Germinal center (tissue), 1 donor: ENCODE results near the gene GIGYF2.
"Not testable (repeated sequence)": the region's sequence is repeated elsewhere in the genome, so short reads cannot be mapped to it uniquely, and the experiment has no call there.

Experiments used
- DNase-seq: peaks from one replicate; pipeline ENCODE4 v3.0.0; 2012; ENCODE audit warnings: mixed read lengths, low spot score

Gene GIGYF2

DNA sequence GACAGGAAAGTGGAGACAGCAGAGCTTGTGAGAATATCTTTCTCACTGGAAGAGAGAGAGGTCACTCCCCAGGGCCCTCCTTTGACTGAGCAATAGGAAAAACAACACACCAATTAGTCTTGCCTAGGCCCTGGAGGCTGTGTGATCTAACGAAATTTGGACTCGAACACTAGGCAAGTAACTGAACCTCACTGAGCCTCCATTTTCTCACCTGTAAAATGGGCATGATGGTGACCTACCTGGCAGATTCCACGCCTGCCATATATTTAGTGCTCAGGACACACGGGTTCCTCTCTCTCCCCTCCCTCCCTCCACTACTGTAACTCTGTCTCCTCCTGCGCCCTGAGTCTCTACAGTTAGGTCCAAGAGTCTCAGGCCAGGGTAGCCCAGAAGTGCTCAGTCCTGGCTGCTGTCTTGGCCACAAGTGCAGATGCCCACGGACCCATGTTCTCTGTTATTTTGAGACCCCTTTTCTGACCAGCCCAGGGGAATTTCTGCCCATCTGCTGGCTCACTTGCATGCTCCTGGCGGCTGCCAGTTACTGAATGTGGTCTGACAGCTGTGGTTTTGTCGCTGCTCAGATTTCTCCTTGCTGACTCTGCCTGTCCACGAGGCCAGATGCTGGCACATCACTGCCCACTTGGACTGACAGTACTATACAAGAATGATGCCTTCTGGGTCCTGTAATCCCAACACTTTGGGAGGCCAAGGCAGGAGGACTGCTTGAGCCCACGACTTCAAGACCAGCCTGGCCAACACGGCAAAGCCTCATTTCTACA is 9.6 kb upstream of the GIGYF2 start:
- DNase-seq: no peak

DNA sequence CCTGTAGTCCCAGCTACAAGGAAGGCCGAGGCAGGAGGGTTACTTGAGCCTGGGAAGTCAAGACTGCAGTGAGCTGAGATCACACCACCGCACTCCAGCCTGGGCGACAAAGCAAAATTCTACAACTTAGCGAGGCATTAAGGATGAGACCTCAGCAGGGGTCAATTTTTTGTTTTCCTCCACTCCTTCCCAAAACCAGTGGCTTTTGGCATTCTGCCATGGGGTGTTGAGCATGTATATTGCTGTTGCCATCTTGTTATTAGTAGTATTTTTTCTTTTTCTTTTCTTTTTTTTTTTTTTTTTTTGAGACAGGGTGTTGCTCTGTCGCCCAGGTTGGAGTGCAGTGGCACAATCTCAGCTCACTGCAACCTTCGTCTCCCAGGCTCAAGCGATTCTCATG is 8.9 kb upstream of the GIGYF2 start:
- no peak for DNase-seq

DNA sequence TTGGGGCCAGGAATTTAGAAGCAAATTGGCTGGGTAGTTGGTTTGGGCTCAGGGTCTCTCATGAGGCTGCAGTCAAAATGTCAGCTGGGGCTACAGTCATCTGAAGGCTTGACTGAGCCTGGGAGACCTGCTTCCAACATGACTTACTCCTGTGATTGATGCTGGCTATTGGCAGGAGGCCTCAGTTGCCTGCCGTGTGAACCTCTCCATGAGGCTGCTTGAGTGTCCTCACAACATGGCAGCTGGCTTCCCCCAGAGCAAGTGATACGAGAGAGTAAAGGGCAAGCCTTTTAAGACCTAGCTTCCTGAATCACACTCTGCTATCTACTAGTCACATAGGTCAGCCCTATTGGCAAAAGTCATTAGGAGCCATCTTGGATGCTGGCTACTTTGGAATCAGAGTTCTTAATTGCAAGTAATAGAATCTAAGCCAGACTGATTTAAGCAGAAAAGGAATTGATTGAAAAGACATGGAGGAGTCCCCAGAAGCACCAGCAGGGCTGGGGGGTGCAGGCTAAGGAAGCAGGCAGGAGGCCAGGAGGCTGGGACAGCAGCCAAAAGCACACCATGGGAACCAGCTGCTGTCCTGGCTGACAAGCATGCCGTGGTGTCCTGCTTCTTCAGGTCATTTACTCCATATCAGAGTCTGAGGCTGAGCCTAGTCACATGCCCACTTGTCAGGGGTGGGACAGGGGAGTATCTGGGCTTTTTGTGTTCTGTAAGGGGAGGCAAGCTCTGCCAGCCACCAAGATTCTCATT is 7.8 kb upstream of the GIGYF2 start:
- DNase-seq: no peak

DNA sequence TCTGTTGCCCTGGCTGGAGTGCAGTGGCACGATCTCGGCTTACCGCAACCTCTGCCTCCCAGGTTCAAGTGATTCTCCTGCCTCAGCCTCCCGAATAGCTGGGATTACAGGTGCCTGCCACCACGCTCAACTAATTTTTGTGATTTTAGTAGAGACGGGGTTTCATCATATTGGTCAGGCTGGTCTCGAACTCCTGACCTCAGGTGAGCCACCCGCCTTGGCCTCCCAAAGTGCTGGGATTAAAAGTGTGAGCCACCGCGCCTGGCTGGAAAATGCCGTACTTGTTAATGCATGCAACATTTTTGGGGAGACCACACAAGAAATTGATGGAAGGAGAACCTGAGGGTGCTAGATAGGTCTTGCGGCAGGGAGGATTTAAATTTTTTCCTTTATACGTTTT is 6.0 kb upstream of the GIGYF2 start:
- DNase-seq: not testable (repeated sequence)

DNA sequence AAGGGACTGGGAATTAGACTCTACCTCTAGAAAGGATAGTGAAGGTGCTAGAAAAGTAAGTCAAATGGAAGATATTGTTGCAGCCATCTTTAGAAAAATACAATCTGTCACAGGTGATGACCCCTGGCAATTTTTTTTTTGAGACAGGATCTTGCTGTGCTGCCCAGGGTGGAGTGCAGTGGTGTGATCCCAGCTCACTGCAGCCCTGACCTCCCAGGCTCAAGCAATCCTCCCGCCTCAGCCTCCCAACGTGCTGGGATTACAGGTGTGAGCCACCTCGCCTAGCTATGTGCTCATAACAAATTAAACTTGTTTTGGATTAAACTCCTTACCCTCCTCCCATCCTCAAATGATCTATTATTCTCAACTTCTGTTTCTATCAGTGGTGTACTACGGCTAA is 3.8 kb upstream of the GIGYF2 start:
- DNase-seq: no peak

DNA sequence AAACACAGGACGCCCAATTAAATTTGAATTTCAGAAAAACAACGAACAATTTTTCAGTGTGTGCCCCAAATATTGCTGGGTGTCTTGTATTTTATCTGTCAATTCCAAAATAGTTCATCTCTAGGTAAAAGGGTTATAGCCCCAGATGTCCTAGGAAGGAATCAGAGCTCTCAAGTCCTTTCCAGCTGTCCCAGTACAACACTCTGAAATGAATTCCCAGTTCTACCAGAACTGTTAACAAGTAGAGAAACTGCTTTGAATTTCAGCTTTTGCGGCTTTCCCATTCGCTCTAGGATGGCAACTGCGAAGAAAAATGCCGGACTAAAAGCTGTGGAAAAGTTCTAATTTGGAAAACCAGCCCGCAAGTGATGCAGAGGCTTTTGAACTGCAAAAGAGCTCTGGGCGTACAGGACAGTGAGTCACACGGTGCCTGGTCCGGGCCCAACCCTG is 497 bp upstream of the GIGYF2 start:
- peak; percentile 18 for DNase-seq

DNA sequence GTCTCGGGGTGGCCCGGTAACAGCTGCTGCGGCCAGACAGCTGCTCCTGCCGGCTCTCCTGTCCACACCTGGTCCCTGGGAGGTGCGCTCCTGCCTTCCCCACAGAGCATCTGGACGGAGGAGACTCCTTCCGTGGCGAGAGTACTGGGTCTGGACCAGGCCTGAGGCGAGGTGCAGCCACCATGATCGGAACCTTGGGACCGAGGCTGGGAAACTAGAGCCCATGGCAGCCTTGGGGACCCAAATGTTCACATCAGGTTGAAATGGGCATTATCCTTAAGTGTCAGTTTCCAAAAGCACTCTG is 628 bp downstream of the GIGYF2 start:
- DNase-seq: no peak

DNA sequence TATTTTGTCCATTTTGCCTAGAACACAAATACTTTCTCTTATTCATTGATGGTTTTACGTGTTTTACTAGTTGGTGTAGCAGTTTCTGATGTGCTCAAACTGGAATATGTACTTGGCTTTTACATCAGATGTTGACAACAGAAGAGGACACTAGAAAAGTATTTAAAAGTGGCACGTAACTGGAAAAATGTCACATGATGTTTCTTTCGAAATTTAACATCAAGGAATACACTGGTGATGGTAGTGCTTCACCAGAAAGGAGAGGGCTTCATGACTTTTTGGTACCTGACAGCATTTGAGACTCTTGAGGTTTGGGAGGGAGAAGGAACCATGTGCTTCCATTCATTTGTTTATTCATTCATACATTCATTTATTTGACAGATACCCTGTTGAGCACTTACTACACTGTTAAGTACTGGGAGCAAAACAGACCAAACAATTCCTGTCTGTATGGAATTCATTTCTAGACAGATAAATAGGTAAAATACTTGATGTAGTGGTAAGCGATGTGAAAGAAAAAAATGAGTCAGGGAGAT is 1.5 kb downstream of the GIGYF2 start:
- no peak for DNase-seq

DNA sequence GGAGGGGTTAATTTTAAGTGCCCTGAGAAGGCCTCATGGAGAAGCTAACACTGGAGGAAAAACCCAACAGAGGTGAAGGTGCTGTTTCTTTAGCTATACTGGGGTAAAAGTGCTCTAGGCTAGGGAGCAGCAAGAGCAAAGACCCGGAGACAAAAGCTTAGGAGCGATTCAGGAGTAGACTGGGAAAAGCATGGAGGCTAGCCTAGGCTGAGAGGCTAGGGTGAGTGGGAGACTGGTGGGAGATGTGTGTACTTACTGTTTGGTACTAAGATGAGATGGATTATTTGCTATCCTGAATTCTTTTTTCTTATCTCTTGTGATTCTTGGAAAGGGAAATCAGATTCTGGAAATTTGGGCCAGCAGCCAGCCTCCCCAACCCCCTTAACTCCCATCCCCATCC is 2.0 kb downstream of the GIGYF2 start:
- no peak for DNase-seq

DNA sequence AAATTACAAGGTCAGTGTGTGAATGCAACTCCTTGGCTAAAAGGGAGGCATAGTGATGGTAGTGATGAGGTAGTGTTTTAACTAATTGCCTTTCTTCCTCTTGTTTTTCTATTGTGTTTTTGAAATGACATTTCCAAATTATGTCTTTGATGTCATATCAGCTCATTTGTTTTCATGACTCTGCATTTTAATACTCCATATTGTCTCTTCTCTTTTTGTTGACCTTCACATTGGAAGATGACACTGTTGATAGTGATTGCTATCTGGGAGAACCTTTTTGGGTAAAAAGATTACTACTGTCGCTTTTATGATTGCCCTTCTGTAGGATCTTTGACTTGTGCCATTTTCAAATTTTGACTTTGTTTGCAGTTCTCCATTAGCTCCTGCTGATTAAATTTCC is 3.0 kb downstream of the GIGYF2 start:
- DNase-seq: no peak

DNA sequence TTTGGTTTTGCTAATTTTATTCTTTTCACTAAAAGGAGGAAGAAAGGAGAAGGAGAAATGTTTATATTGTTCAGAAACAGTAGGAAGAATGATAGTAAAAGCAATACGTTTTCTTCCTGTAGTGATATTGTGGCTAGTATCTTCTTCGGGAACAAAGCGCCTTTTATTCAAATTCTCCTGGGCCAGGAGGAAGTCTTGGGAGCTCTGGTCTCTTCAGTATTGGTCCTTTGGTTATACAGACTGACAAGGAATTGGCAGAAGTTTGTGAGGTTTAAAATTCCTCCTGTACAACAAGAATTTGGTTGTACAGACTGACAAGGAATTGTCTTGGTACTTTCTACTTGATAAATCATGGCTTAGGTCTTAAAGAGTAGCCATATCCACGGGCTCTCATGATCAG is 9.9 kb downstream of the GIGYF2 start:
- no peak for DNase-seq

DNA sequence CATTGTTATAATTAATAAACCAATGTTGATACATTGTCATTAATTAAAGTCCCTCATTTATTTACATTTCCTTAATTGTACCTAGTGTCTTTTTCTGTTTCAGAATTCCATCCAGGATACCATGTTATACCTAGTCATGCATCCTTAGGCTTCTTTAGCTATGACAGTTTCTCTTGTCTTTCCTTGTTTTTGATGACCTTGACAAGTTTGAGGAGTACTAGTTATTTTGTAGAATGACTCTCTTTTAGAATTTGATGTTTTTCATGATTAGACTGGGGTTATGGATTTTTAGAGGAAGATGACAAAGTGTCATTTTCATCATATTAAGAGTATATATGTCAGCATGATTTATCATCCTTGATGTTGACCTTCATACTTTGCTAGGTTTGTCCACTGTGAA is 16.4 kb downstream of the GIGYF2 start:
- DNase-seq: no peak

DNA sequence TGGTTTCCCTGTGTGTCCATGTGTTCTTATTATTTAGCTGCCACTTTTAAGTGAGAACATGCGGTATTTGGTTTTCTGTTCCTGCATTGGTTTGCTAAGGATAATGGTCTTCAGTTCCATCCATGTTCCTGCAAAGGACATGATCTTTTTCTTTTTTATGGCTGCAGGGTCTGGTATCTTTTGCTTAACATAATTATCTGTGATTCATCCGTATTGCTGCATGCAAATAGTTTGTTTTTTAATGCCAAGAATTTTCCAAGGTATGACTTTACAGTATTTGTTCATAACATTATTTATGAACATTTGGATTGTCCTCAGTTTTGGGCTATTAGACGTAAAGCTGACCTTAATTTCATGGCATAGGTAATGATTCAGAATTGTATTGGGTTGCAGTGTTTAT is 17.8 kb downstream of the GIGYF2 start:
- DNase-seq: no peak

DNA sequence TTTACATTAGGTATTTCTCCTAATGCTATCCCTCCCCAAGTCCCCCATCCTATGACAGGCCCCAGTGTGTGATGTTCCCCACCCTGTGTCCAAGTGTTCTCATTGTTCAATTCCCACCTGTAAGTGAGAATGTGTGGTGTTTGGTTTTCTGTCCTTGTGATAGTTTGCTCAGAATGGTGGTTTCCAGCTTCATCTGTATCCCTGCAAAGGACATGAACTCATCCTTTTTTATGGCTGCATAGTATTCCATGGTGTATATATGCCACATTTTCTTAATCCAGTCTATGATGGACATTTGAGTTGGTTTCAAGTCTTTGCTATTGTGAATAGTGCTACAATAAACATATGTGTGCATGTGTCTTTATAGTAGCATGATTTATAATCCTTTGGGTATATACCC is 22.9 kb downstream of the GIGYF2 start:
- DNase-seq: not testable (repeated sequence)

DNA sequence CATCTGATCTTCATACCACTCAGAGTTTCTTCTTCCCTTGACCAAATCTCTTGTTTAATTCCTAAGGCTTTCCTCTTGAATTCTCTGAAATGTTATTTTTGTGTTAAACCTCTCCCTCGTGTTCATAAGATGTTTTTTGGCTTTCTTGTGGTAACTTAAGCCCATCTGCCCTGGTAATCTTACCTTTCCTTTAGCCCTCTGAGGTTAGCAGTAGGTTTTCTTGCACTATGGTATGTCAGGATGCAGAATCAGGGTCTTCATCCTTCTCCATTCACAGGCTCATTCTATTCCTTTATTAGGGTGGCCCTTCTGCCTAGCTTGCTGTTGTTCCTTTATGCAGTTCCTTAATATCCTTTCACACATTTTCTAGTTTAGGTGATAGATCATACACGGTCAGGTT is 24.1 kb downstream of the GIGYF2 start:
- DNase-seq: no peak

DNA sequence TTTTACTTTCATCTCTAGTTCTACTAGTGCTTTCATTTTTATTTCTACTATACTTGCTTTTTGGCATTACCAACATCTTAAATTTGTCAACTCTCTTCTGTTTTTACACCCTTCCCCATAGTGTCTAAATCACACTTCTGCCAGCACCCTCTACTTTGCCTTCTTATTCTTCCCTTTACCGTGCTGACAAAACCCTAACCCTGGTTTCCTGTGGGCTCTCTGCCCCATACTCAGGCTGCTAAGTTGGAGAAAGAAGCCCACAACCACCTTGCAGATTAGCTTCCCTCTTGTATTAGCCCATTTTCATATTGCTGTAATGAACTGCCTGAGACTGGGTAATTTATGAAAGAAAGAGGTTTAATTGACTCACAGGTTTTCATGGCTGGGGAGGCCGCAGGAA is 24.8 kb downstream of the GIGYF2 start:
- no peak for DNase-seq

DNA sequence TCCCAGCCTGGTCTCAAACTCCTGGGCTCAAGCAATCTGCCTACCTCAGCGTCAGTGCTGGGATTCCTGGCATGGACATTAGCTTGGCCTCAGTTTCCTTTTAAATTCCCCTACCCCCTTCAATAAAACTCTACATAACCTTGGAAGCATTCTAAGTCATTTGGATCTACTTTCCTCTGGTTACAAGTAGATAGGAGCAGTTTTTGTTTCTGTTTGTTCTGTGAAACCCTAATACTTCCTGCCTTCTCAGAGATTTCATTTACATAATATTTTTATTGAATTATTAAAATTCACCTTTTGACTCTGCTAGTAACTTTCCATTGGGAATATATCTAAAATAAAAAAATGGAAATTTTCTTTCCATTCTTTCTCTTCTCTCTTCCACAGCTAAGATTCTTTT is 25.9 kb downstream of the GIGYF2 start:
- no peak for DNase-seq

DNA sequence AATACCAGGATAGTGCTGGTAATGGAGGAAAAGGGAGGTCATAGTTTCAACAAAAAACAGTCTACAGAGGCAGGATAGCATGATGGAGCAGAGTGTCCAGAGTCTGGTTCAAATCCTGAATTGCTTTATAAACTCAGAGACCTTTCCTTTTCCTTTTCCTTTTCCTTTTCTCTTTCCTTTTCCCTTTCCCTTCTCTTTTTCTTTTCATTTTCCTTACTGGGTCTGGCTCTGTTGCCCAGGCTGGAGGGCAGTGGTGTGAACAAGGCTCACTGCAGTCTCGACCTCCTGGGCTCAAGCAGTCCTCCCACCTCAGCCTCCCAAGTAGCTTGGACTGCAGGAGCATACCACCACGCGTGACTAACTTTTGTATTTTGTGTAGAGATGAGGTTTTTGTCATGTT is 31.7 kb downstream of the GIGYF2 start:
- DNase-seq: no peak

DNA sequence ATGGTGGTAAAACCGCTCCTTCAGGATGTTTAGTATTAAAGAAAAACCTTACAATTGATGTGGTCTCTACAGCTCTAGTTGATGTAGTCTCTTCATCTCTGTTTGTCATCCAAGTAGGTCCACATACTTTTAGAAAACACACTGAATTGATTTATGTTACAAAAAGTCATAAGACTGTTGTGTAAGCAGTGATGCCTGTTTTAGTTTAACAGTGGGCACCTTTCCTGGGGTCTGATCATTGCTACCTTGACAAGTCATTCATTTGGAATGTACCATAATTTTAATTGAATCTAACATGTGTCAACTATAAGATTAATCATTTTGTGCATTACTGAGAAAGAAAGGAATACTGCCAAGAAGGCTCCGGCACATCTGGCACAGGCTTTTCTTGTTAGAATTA is 34.3 kb downstream of the GIGYF2 start:
- DNase-seq: no peak

DNA sequence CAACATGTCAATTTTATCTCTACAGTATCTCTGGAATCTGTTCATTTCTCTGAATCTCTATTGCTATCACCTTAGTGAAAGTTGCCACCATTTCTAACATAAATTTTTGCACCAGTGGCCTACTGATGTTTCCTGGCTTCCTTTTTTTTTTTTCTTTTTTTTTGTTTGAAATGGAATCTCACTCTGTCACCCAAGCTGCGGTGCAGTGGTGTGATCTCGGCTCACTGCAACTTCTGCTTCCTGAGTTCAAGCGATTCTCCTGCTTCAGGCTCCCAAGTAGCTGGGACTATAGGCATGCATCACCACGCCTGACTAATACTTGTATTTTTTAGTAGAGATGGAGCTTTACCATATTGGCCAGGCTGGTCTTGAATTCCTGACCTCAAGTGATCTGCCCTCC is 44.2 kb downstream of the GIGYF2 start:
- no peak for DNase-seq

DNA sequence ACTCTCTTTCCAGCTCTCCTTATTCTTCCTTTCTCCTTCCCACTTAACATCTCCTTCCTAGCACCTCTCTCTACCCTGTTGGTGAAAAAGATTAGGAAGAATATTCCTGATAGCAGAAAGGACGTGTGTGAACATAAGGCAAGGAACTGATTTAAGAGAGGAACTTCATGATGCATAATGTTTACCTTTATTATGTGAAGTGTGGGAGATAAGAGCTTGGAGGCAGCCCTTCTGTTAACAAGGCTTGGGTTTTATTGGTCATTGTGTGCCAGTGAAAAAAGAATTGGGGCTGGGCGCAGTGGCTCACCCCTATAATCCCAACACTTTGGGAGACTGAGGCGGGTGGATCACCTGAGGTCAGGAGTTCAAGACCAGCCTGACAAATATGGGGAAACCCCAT is 44.8 kb downstream of the GIGYF2 start:
- DNase-seq: no peak

DNA sequence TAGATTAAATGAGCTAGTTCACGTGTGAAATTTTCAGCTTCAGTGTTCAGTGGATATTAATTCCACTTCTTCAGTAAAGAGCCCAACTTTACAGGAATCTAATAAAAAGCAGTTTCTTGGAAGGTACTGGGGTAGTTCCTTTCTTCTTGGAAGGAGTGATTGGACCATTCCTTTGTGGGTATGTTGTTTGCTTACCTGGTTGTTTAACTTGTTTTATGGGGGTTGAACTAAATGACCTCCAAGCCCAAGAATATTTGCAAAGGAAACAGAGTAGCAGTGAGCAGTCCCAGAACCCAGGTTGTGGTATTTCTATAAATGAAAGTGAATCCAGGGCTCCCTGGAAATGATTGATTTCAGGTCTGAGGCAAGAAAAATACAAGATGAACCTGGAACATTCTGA is 47.8 kb downstream of the GIGYF2 start:
- DNase-seq: no peak

DNA sequence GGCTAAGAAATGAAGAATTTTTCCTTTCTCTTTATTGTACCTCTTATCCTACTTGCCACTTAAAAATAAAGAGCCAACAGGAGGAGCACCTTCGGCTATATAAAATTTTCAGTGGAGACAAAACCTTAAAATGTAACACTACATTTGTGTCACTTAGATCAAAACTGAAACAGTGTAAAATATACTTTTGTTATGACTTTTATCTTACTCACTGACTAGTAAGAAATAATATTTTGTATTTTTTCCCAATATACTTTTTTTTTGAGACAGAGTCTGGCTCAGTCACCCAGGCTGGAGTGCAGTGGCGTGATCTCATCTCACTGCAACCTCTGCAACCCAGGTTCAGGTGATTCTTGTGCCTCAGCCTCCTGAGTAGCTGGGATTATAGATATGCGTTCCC is 50.9 kb downstream of the GIGYF2 start:
- no peak for DNase-seq

DNA sequence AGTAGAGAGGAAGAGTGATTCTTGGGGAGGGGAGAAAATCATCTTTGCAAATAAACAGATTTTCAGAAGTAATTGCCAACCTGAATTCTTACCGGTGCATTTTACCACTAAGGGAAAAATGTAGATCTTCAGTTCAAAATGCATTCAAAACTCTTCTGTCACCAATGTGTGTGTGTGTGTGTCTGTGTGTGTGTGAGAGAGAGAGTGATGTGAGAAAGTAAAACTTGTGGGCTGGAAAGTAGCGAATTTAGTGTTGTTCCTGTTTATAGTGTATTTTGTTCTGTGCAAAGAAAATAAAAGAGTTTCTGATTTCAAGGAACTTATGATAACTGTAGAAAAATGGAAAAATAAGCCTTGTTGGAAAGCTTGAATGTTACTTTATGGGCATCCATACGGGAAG is 52.2 kb downstream of the GIGYF2 start:
- no peak for DNase-seq
